ENCODE measurements around the gene SIRPG.

DNA sequence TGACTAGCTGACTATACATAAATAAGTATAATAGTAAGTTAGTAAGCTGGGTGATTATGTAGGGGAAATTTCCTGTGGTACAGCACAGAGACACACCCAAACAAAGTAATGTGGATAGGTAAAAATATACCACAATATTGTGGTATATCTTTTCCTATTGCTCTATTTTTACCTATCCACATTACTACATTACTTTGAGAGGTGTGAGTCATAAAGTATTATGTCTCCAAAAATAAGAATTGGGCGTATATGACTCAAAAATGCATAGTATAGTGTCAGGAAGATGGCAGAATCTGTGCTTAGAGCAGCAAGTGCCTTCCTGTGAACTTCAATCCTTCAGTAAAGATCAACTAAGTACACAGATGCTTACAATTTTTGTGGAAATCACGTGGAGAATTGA is 2.7 kb upstream of the SIRPG start:
- TF ChIP-seq, protein P1, sequence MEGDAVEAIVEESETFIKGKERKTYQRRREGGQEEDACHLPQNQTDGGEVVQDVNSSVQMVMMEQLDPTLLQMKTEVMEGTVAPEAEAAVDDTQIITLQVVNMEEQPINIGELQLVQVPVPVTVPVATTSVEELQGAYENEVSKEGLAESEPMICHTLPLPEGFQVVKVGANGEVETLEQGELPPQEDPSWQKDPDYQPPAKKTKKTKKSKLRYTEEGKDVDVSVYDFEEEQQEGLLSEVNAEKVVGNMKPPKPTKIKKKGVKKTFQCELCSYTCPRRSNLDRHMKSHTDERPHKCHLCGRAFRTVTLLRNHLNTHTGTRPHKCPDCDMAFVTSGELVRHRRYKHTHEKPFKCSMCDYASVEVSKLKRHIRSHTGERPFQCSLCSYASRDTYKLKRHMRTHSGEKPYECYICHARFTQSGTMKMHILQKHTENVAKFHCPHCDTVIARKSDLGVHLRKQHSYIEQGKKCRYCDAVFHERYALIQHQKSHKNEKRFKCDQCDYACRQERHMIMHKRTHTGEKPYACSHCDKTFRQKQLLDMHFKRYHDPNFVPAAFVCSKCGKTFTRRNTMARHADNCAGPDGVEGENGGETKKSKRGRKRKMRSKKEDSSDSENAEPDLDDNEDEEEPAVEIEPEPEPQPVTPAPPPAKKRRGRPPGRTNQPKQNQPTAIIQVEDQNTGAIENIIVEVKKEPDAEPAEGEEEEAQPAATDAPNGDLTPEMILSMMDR (tag by site-specific recombination; IDR thresholded peaks at IDR 0.05), result no peak
- TF ChIP-seq ZSCAN30 (tag by site-specific recombination; IDR thresholded peaks at IDR 0.05), result no peak
- TF ChIP-seq, protein P2, sequence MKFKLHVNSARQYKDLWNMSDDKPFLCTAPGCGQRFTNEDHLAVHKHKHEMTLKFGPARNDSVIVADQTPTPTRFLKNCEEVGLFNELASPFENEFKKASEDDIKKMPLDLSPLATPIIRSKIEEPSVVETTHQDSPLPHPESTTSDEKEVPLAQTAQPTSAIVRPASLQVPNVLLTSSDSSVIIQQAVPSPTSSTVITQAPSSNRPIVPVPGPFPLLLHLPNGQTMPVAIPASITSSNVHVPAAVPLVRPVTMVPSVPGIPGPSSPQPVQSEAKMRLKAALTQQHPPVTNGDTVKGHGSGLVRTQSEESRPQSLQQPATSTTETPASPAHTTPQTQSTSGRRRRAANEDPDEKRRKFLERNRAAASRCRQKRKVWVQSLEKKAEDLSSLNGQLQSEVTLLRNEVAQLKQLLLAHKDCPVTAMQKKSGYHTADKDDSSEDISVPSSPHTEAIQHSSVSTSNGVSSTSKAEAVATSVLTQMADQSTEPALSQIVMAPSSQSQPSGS (tag by site-specific recombination; IDR thresholded peaks at IDR 0.05; ENCODE audit: low read depth), result no peak
- TF ChIP-seq ZNF626 (tag by site-specific recombination; IDR thresholded peaks at IDR 0.05), result no peak
- TF ChIP-seq ZBTB21 (tag by site-specific recombination; IDR thresholded peaks at IDR 0.05), result no peak
- TF ChIP-seq ZNF394 (tag by site-specific recombination; IDR thresholded peaks at IDR 0.05; ENCODE audit: borderline replicate concordance), result no peak
